ENCODE results near the gene ABCC1. TPM values are rescaled to one million over a fixed set of nuclear protein-coding genes. Genes with fewer than 3 reads are reported as not detected.

ABCC1 gene
- total and polyA plus RNA-seq, 2 of the 8 experiments (the other 6 are each of a cell fraction or from before 2014, with no cell fraction given), result 42.6 to 66.8 TPM

DNA sequence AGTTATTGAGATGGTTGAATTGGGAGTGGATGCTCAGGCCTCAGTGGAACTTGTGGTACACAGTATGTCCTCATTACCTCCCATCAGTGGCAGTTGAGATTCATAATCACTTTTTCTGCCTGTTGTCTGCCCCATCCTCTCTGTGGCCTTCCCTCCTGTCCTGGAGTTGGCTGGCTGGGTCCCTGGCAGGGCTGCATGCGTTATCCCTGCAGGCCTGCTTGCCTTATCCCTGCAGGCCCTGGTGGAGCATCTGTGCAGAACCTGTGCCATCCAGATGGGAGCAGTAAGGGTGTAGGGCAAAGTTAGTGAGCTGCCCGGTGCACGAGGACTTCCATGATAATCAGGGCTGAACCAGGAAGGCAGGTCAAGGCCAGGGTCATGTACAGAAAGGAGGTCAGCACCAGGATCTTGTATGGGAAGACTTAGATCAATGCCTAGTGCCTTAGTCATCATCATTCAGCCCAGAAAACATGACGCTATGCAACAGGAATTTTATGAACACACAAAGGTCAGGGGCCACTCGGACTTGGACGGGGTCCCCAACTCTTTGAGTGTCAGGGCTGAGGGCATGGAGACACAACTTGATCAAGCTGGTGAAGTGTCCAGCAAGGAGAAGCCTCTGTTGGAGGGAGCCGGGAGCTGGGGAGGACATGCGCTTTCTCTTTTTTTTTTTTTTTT, 47.2 kb downstream of the ABCC1 start:
- Histone ChIP-seq H4K91ac (replicated peaks; ENCODE audit: insufficient read length, low read length) (no peak overlapping the region), H3K56ac (replicated peaks; ENCODE audit: insufficient read length, low read depth, low read length) (no peak overlapping the region), H4K8ac (ENCODE audit: extremely low read depth, insufficient read depth, low read length) (no peak overlapping the region), H3K4ac (replicated peaks; ENCODE audit: insufficient read length, low read depth, low read length) (no peak overlapping the region), H3K9ac (replicated peaks in 1 of 4; ENCODE audit: extremely low read depth in 1 of 4, low read depth in 3 of 4, low read length in 3 of 4) (no peak overlapping the region; a peak in 1 of 7 replicates), H2BK20ac (ENCODE audit: low read length) (no peak overlapping the region), H3K23ac (ENCODE audit: insufficient read length) (no peak overlapping the region), H3K23me2 (ENCODE audit: low read depth, low read length) (no peaks in the 10 kb centered on the region), H3K14ac (ENCODE audit: insufficient read length) (no peak overlapping the region), H4K5ac (ENCODE audit: insufficient read length, low read depth, low read length) (no peak overlapping the region), H3K79me1 (ENCODE audit: low read depth, low read length) (peaks cover 33% of the 10 kb centered on the region), H4K20me1 (replicated peaks in 1 of 2; ENCODE audit: control insufficient read depth in 1 of 2, insufficient read depth in 2 of 2, low read length in 2 of 2) (peaks cover 2 to 24% of the 10 kb centered on the region in 2 experiments), H3K4me2 (ENCODE audit: insufficient read depth in 1 of 2, low read depth in 2 of 2, low read length in 2 of 2) (no peak overlapping the region), H2AK5ac (ENCODE audit: low read depth, low read length) (no peak overlapping the region), H2BK120ac (replicated peaks; ENCODE audit: low read depth, low read length) (no peak overlapping the region), H2AFZ (ENCODE audit: low read length) (no peak overlapping the region), H3K36me3 (ENCODE audit: control insufficient read depth in 2 of 4, insufficient read depth in 4 of 4, low read length in 3 of 4) (no peaks in the 10 kb centered on the region), H3K18ac (ENCODE audit: extremely low read depth, low read length) (no peak overlapping the region), H2BK15ac (ENCODE audit: low read length) (peak overlapping the region; percentile 95; the same call in 1 of the 2 replicates), H3K79me2 (ENCODE audit: control insufficient read depth in 1 of 2, insufficient read depth in 2 of 2, low read length in 2 of 2) (peaks cover 5 to 76% of the 10 kb centered on the region in 2 experiments), H2BK5ac (ENCODE audit: low read depth, low read length) (no peak overlapping the region), H2BK12ac (ENCODE audit: low read depth, low read length) (no peak overlapping the region), H3K27me3 (replicated peaks in 1 of 4; ENCODE audit: control insufficient read depth in 3 of 4, extremely low read depth in 1 of 4, insufficient read depth in 3 of 4, low read length in 3 of 4) (no peaks in the 10 kb centered on the region), H3K4me3 (ENCODE audit: extremely low read depth in 1 of 4, insufficient read depth in 2 of 4, low read depth in 3 of 4, low read length in 4 of 4) (no peak overlapping the region), H3K9me3 (ENCODE audit: insufficient read depth in 2 of 2, low read depth in 1 of 2, low read length in 1 of 2) (no peaks in the 10 kb centered on the region), H3K4me1 (replicated peaks in 1 of 4; ENCODE audit: control insufficient read depth in 3 of 4, insufficient read depth in 4 of 4, low read length in 3 of 4) (peaks cover 0 to 3% (median 0%) of the 10 kb centered on the region in 4 experiments; a peak in 2 of 7 replicates), H3K27ac (ENCODE audit: low read depth, low read length) (no peak overlapping the region)
- FAIRE-seq (no peak), DNase-seq (ENCODE audit: low read depth in 1 of 2, low spot score in 2 of 2) (no peak)
- 86% methylated on average over 7 of the region's 8 CpGs; no CpG with 5 or more reads in 1 of the 2 experiments for WGBS, 2 experiments (ENCODE audit: extremely low coverage in 1 of 2, insufficient coverage in 1 of 2, insufficient read length in 1 of 2, insufficient replicate concordance in 2 of 2, low coverage in 1 of 2, low lambda C conversion rate in 2 of 2, missing lambda C conversion rate in 1 of 2)
- ChIA-PET CTCF (ENCODE audit: partially characterized antibody) (interaction anchor here (0.5 to 1.3 kb wide), 2 partner anchors 19 to 21 kb away, joined by 3 read pairs; no protein-coding TSS in a partner anchor), POLR2A (ENCODE audit: partially characterized antibody) (interaction anchor here (0.6 kb wide), 1 partner anchor 553 kb away, joined by 4 read pairs; no protein-coding TSS in a partner anchor)
- TF ChIP-seq CBX8 (IDR thresholded peaks at IDR 0.05; ENCODE audit: borderline replicate concordance, low read depth, low read length), result no peak
- no peak for TF ChIP-seq POU5F1 (IDR thresholded peaks at IDR 0.05; ENCODE audit: low read depth, low read length)
- TF ChIP-seq KDM5A (IDR thresholded peaks at IDR 0.05; ENCODE audit: low read length), result no peak
- TF ChIP-seq CBX5 (IDR thresholded peaks at IDR 0.05; ENCODE audit: low read depth, low read length), result no peak
- TF ChIP-seq SUZ12 (IDR thresholded peaks at IDR 0.05; ENCODE audit: low read length), result no peak
- TF ChIP-seq CHD1 (IDR thresholded peaks at IDR 0.05; ENCODE audit: low read depth, low read length), result no peak
- TF ChIP-seq GABPA (IDR thresholded peaks at IDR 0.05; ENCODE audit: borderline replicate concordance, insufficient read depth, low read length), result no peak
- TF ChIP-seq ZNF274 (IDR thresholded peaks at IDR 0.05; ENCODE audit: borderline replicate concordance, extremely low read depth, low read length), result no peak
- no peak for TF ChIP-seq JUND (IDR thresholded peaks at IDR 0.05; ENCODE audit: low read length)
- no peak for TF ChIP-seq JUN (IDR thresholded peaks at IDR 0.05; ENCODE audit: low read depth, low read length)
- no peak for TF ChIP-seq NRF1 (IDR thresholded peaks at IDR 0.05; ENCODE audit: low read depth, low read length)
- no peak for TF ChIP-seq HDAC6 (IDR thresholded peaks at IDR 0.05; ENCODE audit: low read depth, low read length)
- no peak for TF ChIP-seq GTF2F1 (IDR thresholded peaks at IDR 0.05; ENCODE audit: borderline replicate concordance, low read depth, low read length)
